GM12878 (cell line): ENCODE data around the gene ALOX12B. TPM values are rescaled to one million over a fixed set of nuclear protein-coding genes. Genes with fewer than 3 reads are reported as not detected.

ENCODE experiments used
- ATAC-seq: fragments of 200-7000 bp; cut with Tn5 transposase; 3 replicates; pipeline ENCODE4 v1.9.1; 2020; ENCODE audit warnings: mild to moderate bottlenecking, moderate library complexity
- BruUV-seq: library from RNA; stranded (reverse); fragments of 400-500 nt; replicated peaks from 2 replicates; lab custom pipeline; 2021; lab: Mats Ljungman, UMichigan
- CTCF ChIA-PET: fragments of 300-600 bp; sonication (Branson Sonifier 250); formaldehyde crosslinking; extraction: SDS; loops from one replicate; lab custom pipeline; 2021; ENCODE audit warnings: inconsistent platforms; lab: Yijun Ruan, JAX
- POLR2A ChIA-PET: fragments of 350-600 bp; formaldehyde crosslinking; extraction: SDS; loops from one replicate; lab custom pipeline; 2021; ENCODE audit warnings: inconsistent platforms; lab: Charles Lee
- RAD21 ChIA-PET: fragments of 300-600 bp; sonication (Branson Sonifier 250); formaldehyde crosslinking; loops from one replicate; lab custom pipeline; 2023; ENCODE audit warnings: antibody characterized with exemption; ENCODE audit not compliant: unreplicated experiment; lab: Charles Lee
- SMC1A ChIA-PET: fragments of 300-600 bp; sonication (Branson Sonifier 250); formaldehyde crosslinking; loops from one replicate; lab custom pipeline; 2023; ENCODE audit not compliant: unreplicated experiment, uncharacterized antibody; lab: Charles Lee
- DNase-seq: peaks from one replicate; pipeline ENCODE4 v3.0.0-alpha.2; 2011; ENCODE audit warnings: low read depth, low spot score
- FAIRE-seq: peaks from 3 replicates; lab custom pipeline; 2011; peaks lifted over from hg19 to GRCh38; lab: Jason Lieb, UNC
- H2AFZ ChIP-seq: 2 replicates; pipeline ENCODE4 v1.6.0; 2011; ENCODE audit warnings: low read depth, low read length, control low read depth; ENCODE audit not compliant: control insufficient read depth
- H3K27ac ChIP-seq: 2 replicates; pipeline ENCODE4 v1.5.1; 2011; ENCODE audit warnings: control low read depth; ENCODE audit not compliant: control insufficient read depth, insufficient read depth
- H3K27me3 ChIP-seq, 2 experiments: replicated peaks in 1 of 2; 2 replicates each; pipeline versions ENCODE4 v1.6.0 to v1.6.1; 2011; ENCODE audit warnings: low read length in 1 of 2; ENCODE audit not compliant: control insufficient read depth in 2 of 2, insufficient read depth in 2 of 2
- H3K36me3 ChIP-seq, 2 experiments: 2 replicates each; pipeline ENCODE4 v1.5.1; 2011; ENCODE audit warnings: low read length in 1 of 2; ENCODE audit not compliant: control insufficient read depth in 2 of 2, insufficient read depth in 2 of 2
- H3K4me1 ChIP-seq: 2 replicates; pipeline ENCODE4 v1.6.1; 2011; ENCODE audit warnings: mild to moderate bottlenecking, low read length, moderate library complexity, mixed read lengths; ENCODE audit not compliant: control insufficient read depth, insufficient read depth
- H3K4me2 ChIP-seq: 2 replicates; pipeline ENCODE4 v1.6.0; 2011; ENCODE audit warnings: control low read depth; ENCODE audit not compliant: control insufficient read depth, insufficient read depth
- H3K4me3 ChIP-seq: fragments of 200-600 bp; sonication (generic); 2 replicates; pipeline ENCODE4 v1.5.1; 2016
- H3K79me2 ChIP-seq: 2 replicates; pipeline ENCODE4 v1.6.0; 2011; ENCODE audit warnings: low read length; ENCODE audit not compliant: control insufficient read depth, insufficient read depth
- H3K9ac ChIP-seq: 2 replicates; pipeline ENCODE4 v1.8.0; 2011; ENCODE audit warnings: low read length, control low read depth, mixed read lengths; ENCODE audit not compliant: control insufficient read depth, insufficient read depth
- H3K9me3 ChIP-seq: replicated peaks from 3 replicates; pipeline ENCODE4 v1.5.1; 2011; ENCODE audit warnings: mild to moderate bottlenecking, low read length; ENCODE audit not compliant: control insufficient read depth, insufficient read depth
- H4K20me1 ChIP-seq: 2 replicates; pipeline ENCODE4 v1.6.0; 2011; ENCODE audit not compliant: control insufficient read depth, insufficient read depth
- ATF2 ChIP-seq: IDR thresholded peaks from 2 replicates; pipeline ENCODE4 v1.6.1; 2012; ENCODE audit warnings: low read length, inconsistent platforms
- BCLAF1 ChIP-seq: fragments of 450-650 bp; IDR thresholded peaks from 2 replicates; pipeline ENCODE4 v1.6.1; 2017; ENCODE audit warnings: antibody characterized with exemption, mild to moderate bottlenecking, moderate library complexity
- EP300 ChIP-seq, 2 experiments: fragments of 150-350 bp in 1 of 2; IDR thresholded peaks; 2 replicates each; pipeline ENCODE4 v1.6.1; 2011 to 2012; ENCODE audit warnings: low read depth in 2 of 2, low read length in 2 of 2, borderline replicate concordance in 1 of 2, improper control_type of control experiment in 1 of 2, inconsistent platforms in 1 of 2; ENCODE audit not compliant: control insufficient read depth in 1 of 2
- ETV6 ChIP-seq, 2 experiments: fragments of 450-650 bp in 1 of 2; IDR thresholded peaks in 1 of 2; conservative IDR thresholded peaks in 1 of 2; 2 replicates each; pipeline ENCODE4 v1.6.1; 2014; ENCODE audit warnings: antibody characterized with exemption in 1 of 2, borderline replicate concordance in 1 of 2, low read depth in 1 of 2, mild to moderate bottlenecking in 1 of 2, moderate library complexity in 1 of 2
- IRF5 ChIP-seq: fragments of 450-650 bp; IDR thresholded peaks from 2 replicates; pipeline ENCODE4 v1.6.1; 2017; ENCODE audit warnings: borderline replicate concordance
- JUNB ChIP-seq: IDR thresholded peaks from 2 replicates; pipeline ENCODE4 v1.6.1; 2016; ENCODE audit warnings: antibody characterized with exemption, mild to moderate bottlenecking
- JUND ChIP-seq: IDR thresholded peaks from 2 replicates; pipeline ENCODE4 v1.6.1; 2012; ENCODE audit warnings: low read depth, mild to moderate bottlenecking, low read length, improper control_type of control experiment, moderate library complexity
- MXI1 ChIP-seq: fragments of 150-350 bp; IDR thresholded peaks from 2 replicates; pipeline ENCODE4 v1.6.1; 2011; ENCODE audit warnings: low read depth, mild to moderate bottlenecking, inconsistent platforms, low read length, improper control_type of control experiment
- RFX5 ChIP-seq: IDR thresholded peaks from 2 replicates; pipeline ENCODE4 v1.6.1; 2011; ENCODE audit warnings: low read depth, low read length, improper control_type of control experiment
- USF2 ChIP-seq: IDR thresholded peaks from 2 replicates; pipeline ENCODE4 v1.6.1; 2011; ENCODE audit warnings: low read depth, low read length, improper control_type of control experiment, borderline replicate concordance
- ZNF384 ChIP-seq: IDR thresholded peaks from 2 replicates; pipeline ENCODE4 v1.6.1; 2012; ENCODE audit warnings: low read depth, mild to moderate bottlenecking, low read length, improper control_type of control experiment, borderline replicate concordance
- WGBS: methylation state at CpG from one replicate; pipeline ENCODE4 v1.1.6; 2016; ENCODE audit warnings: low lambda C conversion rate; ENCODE audit not compliant: insufficient replicate concordance, insufficient coverage; ENCODE audit errors: missing lambda C conversion rate; 5-methylcytosine and 5-hydroxymethylcytosine counted together
- in situ Hi-C: fragments of 300-500 bp; cut with MboI; formaldehyde crosslinking; loops from 9 replicates; pipeline ENCODE4 v1.14.3; 2018; ENCODE audit warnings: mixed read lengths
- intact Hi-C: fragments of 100-400 bp; cut with micrococcal nuclease; formaldehyde crosslinking; loops from one replicate; pipeline ENCODE4 v1.14.2; 2022; ENCODE audit not compliant: unreplicated experiment
- polyA plus RNA-seq, 11 experiments: library from polyadenylated mRNA; depleted of rRNA in 4 of 11; unstranded in 6 of 11; stranded (reverse) in 5 of 11; fragments of >200 nt; fragmentation: Nextera tagmentation in 4 of 11; fragmentation: Illumina TruSeq in 1 of 11; extraction: Ambion mirVana in 4 of 11; extraction: Trizol in 1 of 11; gene quantifications; 1 replicate in 1 of 11; 2 replicates in 10 of 11; pipeline versions ENCODE4 v1.2.1 to v1.2.3, GENCODE V29; 2011 to 2016; ENCODE audit warnings: inconsistent platforms in 2 of 11, missing spikeins in 2 of 11, low read depth in 1 of 11
- total RNA-seq, 4 experiments: library from RNA; depleted of rRNA in 3 of 4; stranded (reverse); fragments of >200 nt in 3 of 4; fragmentation: Illumina TruSeq in 1 of 4; extraction: Trizol in 1 of 4; gene quantifications; 2 replicates each; pipeline versions ENCODE4 v1.2.1 to v1.2.3, GENCODE V29; 2013 to 2021
- TF ChIP-seq, protein P1 (sequence below): IDR thresholded peaks from 2 replicates; pipeline ENCODE4 v1.6.1; 2011; ENCODE audit warnings: mild to moderate bottlenecking, low read depth, low read length, moderate library complexity; ENCODE audit not compliant: insufficient replicate concordance

Gene ALOX12B
- total and polyA plus RNA-seq, 10 of the 15 experiments (the other 5 are each of a cell fraction or from before 2014, with no cell fraction given) = 0.17 to 0.54 TPM; not detected in 8

- no peak for TF ChIP-seq USF2
Measured at GRCh38 chr17:8048736-8049135, 38.8 kb downstream of the ALOX12B start (continued).

DNA sequence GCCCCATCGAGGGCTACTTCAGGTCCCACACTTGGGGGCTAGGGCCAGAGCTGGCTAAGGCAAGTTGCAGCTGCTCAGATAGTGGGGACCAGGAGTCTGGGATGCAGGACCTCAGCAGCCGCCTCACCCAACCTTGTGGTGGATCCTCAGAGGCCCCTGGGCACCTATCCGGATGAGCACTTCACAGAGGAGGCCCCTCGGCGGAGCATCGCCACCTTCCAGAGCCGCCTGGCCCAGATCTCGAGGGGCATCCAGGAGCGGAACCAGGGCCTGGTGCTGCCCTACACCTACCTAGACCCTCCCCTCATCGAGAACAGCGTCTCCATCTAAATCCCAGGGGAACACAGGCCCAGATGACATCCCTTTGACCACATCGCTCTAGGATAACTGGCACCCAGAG, 39.3 kb downstream of the ALOX12B start:
- H3K4me1 ChIP-seq = no peaks in the 10 kb centered on the region
- no TSS peak for BruUV-seq
- FAIRE-seq (no peak), ATAC-seq (no peak), DNase-seq (no peak)
- H3K27me3 ChIP-seq = peaks cover 3 to 4% of the 10 kb centered on the region in 2 experiments; a peak in 1 of 4 replicates
- H4K20me1 ChIP-seq = no peaks in the 10 kb centered on the region
- 50% methylated on average over 12 of the region's 12 CpGs for WGBS
- H3K79me2 ChIP-seq = no peaks in the 10 kb centered on the region
- no peak overlapping the region for H2AFZ ChIP-seq
- no peak overlapping the region for H3K4me3 ChIP-seq
- ChIA-PET SMC1A (no interaction called here), POLR2A (no interaction called here), CTCF (interaction anchor here (3.0 kb wide), 1 partner anchor 9 kb away, joined by 14 read pairs; no protein-coding TSS in a partner anchor), RAD21 (no interaction called here)
- intact Hi-C loops = no loop called here
- in situ Hi-C loops = no loop called here
- H3K9me3 ChIP-seq = no peaks in the 10 kb centered on the region
- no peak overlapping the region for H3K4me2 ChIP-seq
- no peak overlapping the region for H3K9ac ChIP-seq
- no peaks in the 10 kb centered on the region for H3K36me3 ChIP-seq
- H3K27ac ChIP-seq = no peak overlapping the region
- no peak for TF ChIP-seq ETV6 (conservative IDR thresholded peaks at IDR 0.05 in 1 of 2, IDR thresholded peaks at IDR 0.05 in 1 of 2; ENCODE audit: borderline replicate concordance in 1 of 2, low read depth in 1 of 2)
- TF ChIP-seq JUNB = no peak
- no peak for TF ChIP-seq RFX5
- TF ChIP-seq BCLAF1 = no peak
- TF ChIP-seq, protein P1, sequence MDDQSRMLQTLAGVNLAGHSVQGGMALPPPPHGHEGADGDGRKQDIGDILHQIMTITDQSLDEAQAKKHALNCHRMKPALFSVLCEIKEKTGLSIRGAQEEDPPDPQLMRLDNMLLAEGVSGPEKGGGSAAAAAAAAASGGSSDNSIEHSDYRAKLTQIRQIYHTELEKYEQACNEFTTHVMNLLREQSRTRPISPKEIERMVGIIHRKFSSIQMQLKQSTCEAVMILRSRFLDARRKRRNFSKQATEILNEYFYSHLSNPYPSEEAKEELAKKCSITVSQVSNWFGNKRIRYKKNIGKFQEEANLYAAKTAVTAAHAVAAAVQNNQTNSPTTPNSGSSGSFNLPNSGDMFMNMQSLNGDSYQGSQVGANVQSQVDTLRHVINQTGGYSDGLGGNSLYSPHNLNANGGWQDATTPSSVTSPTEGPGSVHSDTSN = no peak
- no peak for TF ChIP-seq IRF5
- TF ChIP-seq EP300 (IDR thresholded peaks at IDR 0.05; ENCODE audit: borderline replicate concordance in 1 of 2, control insufficient read depth in 1 of 2, low read depth in 2 of 2, low read length in 2 of 2) = no peak
- no peak for TF ChIP-seq JUND
- no peak for TF ChIP-seq ZNF384
- no peak for TF ChIP-seq ATF2
- no peak for TF ChIP-seq MXI1
